Germinal center (tissue), 1 donor: ENCODE data around the gene PRKCB.
A peak's percentile ranks its signal among the peaks of the same experiment; 100 is the strongest.

Experiments
- DNase-seq: peaks from one replicate; pipeline ENCODE4 v3.0.0; 2012; ENCODE audit warnings: mixed read lengths, low spot score

Gene PRKCB

DNA sequence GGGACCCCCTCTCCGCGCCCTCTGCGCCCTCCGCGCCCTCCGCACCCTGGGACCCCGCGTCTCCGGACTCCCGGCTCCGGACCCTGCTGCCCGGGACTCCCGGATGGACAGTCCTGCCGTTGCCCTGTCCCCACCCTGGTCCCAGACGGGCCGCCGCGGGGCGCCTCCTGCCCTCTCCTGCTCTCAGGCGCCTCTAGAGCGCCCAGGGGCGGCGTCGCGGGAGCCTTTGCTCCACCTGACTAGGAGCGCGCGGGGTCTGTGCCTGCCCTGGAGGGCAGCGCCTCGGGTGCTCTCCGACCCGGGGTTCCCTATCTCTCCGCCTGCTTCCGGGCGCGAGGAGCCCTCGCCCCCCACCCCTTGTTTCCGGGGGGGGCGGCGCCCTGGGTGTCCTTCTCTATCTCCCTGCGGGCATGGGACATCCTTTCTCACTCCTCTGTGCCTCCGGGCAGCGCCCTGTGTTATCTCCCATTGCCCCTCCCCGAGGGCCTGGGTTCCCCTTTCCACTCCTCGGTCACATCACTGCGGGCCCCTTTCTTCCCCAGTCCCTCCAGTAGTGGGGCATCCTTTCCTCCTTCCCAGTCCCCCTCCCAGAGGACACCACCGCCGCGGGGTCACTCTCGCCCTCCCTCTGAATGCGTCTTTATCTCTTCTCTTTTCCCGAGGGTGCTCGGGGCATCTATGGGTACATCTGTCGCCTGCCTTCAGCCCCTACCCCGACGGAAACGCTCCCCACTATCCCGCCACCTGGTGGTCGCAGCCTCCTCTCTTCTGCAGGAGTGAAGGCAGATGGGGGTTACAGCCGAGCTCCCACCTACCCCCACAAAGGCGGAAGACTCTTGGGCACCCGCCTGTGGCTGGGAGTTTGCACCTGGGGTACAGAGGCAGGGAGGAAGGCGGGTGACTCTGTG lies 875 bp downstream of the PRKCB start:
- DNase-seq = peak; percentile 76

DNA sequence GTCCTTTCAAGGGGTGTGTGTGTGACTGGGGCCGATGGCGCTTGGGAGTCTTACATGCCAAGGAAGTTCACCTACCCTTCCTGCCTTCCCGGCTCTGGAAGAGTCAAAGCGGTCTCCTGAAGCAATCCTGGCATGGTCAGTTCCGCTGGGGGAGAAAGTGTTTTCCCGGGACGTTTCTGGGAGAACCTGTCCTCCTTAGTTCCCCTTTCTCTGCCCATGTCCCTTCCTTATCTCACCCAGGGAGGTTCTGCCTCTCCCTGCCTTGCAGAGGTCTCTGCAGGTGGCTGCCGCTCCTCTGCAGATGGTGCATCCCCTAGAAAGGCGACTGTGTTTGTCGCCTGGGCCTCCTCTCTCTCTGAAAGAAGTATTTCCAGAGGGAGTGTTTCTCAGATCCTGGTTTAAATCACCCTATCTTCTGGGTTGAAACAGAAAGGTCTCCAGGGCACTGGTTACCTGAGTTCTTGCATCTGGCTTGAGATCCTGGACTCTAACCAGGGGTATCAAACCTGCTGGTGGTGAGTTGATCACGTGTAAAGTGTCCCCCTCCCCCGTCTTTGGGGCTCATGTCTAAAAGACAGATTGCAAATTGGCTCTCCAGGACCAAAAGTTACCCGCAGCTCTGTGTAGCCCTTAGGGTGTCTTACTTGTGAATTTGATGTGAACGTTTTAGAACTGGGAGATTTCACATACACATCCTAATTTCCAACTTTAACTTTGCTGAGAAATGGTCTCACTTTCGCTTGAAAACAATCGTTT lies 1.9 kb downstream of the PRKCB start:
- DNase-seq = peak; percentile 38

DNA sequence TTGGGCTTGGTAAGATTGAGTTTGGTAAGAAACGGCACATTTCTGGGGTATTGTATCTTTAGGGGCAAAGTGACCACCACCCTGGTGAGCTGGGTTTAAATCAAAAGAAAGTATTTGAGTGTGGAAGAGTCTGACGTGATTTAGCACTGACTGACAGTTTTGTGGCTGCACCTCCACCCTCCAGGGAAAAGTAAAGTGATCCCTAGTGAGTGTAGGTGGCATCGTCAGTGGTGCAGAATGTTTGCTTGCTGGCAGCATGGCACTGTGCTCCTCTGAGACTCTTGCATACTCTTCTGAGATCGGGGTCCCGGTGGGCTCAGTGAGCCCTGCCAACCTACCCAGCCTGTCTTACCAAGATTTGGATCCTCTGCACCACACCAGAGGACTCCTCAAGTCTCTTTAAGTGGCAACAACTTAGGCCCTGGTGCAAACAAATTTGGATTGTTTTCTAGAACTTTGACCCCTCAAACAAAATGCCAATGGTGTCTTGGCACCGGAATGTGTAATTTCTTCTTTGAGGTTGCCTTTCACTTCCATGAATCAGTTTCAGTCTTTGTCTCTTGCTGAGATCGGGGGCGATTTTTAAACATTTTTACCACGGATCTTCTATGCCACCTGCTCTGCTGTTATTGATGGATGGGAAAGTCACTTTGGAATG lies 2.8 kb downstream of the PRKCB start:
- no peak for DNase-seq

DNA sequence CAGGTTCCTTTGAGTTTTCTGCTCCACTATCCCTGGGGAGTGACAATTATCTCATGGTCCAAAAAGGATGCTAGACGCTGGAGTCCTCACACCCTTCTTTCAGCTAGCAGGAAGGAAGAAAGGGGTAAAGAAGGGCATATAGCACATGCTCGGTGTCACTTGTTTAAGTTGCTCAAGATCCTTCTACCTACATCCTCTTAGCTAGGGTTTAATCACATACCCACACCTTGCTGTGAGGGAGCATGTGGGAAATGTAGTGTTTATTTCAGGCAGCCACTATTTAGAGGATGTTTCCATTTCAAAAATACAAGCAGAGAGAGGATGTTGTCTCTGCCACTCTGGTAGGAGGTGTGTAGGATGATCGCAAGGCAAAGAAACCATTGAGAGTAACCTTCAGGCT lies 4.5 kb downstream of the PRKCB start:
- no peak for DNase-seq

DNA sequence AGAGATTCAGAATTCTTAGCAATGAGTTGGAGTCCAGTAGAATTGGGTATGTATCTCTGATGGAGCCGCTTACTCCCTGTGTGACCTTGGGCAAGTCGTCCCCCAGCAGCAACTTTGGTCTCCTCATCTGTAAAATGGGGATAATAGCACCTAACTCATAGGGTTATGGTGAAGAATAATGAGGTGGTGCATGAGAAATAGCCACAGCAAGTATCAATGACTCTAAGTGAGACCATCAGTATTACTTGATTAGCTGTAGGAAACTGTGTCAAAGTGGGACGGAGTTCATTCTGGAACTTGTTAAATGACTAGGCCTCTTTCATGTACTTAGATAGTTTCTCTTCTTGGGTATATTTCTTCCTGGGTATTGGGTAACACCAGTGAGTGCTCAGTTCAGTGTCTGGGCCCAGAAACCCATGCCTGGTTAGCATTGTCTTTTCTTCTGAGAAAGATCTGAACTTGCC lies 6.4 kb downstream of the PRKCB start:
- DNase-seq = no peak

DNA sequence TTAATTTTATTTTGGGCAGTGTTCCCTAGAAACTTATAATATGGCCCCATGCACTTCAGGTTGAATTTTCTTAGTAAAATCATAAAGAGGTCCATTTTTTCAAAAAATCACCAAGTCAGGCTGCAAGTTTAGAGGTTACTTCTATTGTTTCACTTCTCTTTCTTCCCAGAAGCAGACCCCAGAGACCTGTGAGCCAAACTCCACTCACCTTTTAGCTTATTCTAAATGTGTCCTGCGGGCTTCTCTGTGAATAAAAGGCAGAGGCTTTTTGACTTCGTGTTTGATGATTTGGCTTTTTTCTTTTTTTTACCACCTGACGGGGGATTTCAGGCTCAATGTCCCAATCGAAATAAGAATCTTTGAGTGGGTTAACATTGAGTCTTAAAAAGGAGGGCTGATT lies 7.4 kb downstream of the PRKCB start:
- DNase-seq = peak; percentile 54

DNA sequence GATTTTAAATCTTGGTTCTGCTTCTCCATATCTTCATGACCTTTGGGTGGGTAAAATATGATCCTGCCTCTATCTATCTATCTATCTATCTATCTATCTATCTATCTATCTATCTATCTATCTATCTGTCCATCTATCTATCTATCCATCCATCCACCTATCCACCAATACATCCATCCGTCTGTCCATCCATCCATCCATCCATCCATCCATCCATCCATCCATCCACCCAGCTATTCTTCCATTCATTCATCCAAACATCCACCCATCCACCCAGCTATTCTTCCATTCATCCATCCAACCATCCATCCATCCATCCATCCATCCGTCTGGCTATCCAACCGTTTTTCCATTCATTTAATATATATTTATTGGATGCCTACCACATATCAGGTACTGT lies 11.5 kb downstream of the PRKCB start:
- DNase-seq = no peak

DNA sequence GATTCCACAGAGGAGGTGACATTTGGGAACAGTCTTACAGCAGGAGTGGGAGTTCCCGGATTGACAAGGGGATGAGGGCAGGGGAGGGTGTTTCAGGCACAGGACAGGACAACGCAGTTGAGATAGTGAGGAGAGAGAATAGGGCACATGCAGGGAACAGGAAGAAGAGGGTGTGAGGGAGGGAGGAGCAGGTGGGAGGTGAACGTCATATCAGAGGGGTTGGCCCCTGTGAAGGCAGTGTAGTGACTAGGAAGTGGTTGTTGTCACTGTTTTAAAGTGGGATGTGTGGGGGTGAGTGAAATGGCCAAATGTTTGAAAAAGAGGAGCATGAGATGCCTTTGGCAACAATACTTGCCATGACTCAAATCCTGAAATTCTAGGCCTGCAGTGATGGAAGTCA lies 12.2 kb downstream of the PRKCB start:
- DNase-seq = peak; percentile 42

DNA sequence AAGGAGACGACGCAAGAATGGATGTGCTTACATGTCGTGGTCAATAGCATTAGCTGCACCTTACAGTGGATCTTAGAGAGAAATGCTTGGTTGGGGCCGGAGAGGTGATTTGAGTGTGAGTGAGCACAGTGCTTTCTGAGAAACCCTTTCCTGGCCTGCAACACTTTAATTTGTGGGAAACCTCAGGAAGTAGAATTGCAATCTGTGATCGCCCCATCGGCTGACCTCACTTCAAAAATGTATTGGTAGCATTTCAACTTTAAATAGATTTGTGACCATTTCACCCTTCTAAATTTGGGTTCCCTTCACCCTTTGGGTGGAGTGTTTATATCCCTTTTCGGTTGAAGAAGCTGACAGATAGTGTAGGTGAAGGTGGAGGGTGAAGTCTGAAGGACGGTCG lies 13.2 kb downstream of the PRKCB start:
- no peak for DNase-seq

DNA sequence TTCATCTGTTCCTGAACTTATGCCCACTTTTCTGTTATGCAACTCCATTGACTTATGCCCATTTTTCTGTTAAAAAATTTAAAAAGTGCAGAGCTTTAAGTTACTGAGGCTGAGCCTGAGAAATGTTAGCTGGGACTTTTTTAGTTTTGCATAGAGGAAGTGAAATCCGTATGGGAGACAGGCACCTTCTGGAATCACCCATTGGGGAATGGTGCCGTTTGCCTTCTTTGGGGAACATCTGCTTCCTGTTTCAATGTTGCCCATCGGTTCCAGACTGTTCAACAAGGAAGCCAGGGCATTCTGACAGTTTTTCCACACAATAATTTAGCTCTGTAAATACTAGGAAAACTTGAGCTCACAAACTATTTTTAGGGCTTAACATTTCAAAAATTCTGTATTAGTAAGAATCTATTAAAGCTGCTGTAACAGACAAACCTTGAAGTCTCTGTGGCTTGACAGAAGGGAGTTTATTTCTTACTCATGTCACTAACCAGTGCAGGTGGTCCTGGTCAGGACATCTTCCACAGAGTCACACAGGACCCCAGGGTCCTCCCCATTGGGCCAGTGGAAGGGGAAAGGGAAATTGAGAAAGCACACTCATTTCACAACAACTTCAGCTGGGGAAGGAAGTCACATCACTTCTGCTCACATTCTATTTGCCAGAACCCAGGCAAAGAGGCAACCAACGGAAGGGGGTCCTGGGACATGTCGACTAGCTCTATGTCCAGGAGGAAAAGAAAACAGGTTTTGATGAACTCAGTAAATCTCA lies 17.2 kb downstream of the PRKCB start:
- DNase-seq = no peak

DNA sequence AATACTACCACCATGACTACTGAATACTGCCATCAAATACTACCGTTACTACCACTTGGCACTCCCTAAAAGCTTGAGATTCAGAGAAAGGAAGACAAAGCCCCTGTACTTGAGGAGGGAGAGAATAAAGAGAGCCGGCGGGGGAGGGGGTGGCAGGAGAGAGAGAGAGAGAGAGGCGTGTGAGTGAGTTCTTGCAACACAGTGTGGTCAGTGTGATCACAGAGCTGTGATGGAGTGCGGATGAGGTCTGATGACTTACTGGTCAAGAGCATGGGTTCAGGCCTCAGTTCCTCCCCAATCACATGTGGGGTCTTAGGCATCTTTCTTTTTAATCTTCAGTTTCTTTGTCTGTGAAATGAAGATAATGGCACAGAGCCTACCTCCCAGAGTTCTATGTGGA lies 19.2 kb downstream of the PRKCB start:
- DNase-seq = no peak

DNA sequence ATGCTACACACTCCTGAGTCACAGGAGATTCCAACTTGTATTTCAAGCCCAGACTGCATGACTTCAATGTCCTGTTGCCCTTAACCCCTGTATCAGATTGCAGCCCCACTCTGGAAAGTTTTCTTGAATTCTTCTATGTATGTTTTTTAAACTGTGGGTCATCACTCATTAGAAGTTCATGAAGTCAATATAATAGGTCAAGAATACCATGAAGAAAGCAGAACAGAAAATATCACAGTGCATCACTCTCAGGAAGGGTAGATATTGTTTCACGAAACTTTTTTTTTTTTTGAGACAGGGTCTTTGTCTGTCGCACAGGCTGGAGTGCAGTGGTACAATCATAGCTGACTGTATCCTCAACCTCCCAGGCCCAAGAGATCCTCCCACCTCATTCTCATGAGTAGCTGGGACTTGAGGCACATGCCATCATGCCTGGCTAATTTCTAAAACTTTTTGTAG lies 20.5 kb downstream of the PRKCB start:
- DNase-seq = no peak

DNA sequence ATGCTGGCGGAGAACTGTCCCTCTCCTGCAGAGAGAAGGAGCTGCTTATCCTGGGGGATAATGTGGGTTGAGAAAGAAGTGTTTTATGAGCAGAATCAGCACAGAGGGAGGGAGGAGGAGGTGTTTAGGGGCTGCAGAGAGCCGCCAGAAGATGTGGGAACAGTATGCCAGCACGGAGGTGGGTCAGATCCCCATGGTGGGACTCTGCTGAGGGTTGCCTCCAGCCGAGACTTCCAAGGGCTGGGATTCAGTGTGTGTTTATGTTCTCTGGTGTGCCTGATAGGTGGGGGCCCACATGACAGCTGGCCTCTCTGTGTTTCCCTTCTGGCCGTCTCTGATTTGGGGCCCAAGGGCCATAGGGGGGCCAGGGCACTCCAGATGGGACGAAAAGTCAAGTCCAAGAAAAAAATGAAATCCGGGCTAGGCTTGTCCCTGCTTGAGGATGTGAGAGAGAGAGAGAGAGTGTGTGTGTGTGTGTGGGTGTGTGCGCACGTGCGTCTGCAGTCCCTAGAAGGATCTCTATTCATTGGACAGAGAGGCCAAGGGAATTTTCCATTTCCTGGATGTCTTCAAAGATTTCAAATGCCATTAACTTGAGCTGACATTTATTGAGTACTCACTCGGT lies 21.6 kb downstream of the PRKCB start:
- DNase-seq = no peak

DNA sequence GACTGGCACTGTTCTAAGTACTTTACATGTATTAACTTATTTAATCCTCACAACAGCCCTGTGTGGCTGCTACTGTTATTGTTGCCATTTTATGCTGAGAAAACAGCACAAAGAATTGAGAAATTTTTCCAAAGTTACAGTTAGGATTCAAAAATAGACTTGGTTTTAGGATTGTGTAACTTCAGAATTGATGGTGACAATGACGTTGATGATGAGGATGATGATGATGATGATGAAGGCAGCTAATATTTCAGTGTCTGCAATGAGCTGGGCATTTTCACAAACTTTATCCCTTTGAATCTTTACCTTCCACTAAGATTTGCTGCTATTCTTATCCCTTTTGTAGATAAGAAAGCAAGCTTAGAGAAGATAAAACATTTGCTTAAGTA lies 22.1 kb downstream of the PRKCB start:
- no peak for DNase-seq

DNA sequence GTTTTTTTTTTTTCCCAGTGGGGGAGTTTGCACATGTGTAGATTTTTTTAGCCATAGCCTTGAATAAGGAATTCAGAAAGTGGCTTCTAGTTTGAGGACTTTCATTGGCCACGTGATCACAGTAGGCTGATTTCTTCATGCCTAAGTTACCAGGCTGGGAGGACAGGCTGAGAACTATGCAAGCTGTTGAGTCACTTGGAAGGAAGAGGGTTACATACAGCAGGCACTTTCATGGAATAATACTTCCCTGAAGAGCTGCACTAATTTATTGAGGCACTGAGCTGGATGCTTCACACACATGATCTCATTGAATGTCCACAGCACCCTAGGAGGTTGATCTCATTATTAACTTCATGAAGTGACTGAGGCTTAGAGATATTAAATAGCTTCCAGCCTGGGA lies 22.8 kb downstream of the PRKCB start:
- DNase-seq = no peak

DNA sequence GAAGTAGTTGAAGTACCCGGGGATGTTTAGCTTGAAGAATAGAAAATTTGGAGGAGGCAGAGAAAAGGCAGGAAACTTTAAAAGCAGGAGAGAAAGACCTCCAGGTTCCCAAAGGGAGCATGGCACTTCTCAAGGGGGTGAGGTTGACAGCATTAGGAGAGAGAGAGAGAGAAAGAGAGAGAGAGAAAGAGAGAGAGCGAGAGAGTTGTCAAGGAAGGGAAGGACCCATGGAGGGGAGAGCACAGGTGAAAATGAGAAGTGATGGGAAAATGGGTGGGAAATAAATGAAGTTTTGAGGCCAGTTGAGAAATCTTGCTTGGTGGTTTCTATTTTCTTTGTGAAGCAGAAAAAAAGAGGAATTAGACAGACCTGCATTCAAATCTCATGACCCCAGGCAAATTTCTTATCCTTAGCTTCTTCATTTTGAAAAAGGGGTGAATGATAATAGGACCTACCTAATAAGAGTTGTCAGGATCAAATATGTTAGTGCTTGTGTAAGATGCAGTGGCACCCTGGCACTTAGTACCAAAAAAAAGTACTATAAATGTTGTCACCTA lies 24.0 kb downstream of the PRKCB start:
- peak; percentile 29 for DNase-seq

DNA sequence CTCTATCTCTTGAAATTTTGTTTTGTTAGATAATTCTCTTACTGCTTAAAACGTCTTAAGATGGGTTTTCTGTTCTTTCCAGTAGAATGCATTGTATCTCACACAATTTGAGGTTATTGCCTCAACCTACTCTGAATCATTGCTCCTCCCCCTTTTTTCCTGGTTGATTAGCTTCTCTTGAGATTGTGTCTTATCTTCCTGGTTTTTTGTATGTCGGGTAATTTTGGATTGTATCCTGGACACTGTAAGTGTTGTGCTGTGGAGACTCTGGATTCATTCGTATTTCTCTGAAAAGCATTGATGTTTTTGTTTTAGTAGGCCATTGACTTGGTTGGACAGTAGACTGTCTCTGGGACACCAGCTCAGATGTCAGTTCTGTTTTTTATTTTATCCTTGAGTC lies 26.1 kb downstream of the PRKCB start:
- DNase-seq = no peak

DNA sequence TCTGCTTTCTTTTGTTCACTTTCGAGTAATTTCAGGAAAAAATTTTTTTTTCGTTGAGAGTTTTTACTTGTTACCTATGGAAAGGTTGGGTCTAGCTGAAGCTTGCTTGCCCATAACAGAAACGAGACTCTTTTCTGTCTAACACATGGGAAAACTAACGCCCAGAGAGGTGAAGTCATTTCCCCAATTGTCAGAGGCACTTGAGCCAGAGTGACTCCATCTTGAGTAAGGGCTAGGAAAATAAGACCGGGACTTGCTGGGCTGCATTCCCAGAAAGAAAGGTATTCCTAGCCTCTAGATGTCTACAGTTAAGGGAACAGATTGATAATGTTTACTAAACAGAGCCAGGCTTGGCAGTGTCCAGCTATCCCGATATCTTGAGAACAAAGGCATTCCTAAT lies 26.8 kb downstream of the PRKCB start:
- DNase-seq = no peak

DNA sequence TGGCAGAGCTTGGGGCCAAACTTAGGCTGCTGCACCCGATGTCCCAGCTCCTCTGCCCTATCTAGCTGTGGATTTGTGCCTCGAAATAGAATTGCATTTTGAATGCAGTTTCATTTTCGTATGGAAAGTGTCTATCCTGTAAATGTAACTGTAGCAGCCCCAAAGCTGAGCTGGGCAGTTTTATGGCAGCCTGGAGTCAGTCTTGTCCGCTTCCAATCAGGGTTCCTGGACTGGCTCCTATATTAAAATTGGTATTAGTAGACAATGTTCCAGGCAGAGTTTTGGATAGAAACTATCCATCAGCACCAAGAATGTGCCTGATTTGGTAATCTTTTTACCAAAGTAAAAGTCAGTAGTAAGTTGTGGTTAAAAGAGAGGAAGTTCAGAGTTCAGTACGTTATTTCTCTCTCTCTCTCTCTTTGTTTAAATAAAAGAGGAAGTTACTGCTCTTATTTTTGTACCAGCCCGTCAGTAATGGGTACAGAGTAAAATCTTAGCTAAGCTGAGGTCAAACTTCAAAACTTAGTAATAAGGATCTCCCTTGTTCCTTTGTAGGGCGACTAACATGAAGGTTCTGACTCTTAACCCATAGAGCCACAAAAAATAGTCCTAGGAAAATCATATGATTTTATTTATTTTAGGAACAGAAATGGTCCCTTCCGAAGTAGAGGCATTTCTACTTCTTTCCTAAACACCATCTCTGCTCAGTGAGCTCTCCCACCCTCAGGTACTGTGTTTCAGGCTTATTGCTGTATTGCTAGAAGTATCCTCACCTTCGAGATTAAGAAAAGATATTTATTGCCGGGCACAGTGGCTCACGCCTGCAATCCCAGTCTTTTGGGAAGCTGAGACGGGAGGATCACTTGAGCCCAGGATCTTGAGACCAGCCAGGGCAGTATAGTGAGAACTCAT lies 28.0 kb downstream of the PRKCB start:
- DNase-seq = peak; percentile 57

DNA sequence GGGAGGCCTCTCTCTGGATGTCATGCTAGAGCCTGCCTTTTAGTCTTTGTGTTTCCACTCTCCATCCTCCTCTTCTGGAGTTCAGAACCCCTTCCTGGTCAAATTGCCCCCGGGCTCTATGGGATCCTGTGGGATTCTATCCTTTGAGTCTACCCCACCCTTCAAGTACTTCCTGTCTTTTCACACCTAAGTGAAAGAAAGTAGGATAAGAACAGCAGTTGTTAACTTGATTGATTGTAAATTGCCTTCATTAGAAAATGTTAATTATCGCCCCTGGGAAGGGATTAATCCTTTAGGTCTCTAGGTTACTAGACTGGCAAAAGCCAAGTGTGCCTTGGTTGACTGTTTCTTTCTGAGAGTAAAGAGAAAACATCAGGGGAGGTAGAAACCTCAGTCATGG lies 30.1 kb downstream of the PRKCB start:
- DNase-seq = no peak
